Endodermal cell (in vitro differentiated cells): ENCODE data around the gene MED4. TPM values are rescaled to one million over a fixed set of nuclear protein-coding genes. Genes with fewer than 3 reads are reported as not detected.

Experiments
- DNase-seq: peaks from one replicate; pipeline ENCODE4 v3.0.0-alpha.2; 2017
- H3K27ac ChIP-seq: 2 replicates; pipeline ENCODE4 v1.5.1; 2013; ENCODE audit warnings: mild to moderate bottlenecking, low read depth, low read length, moderate library complexity
- H3K27me3 ChIP-seq: 2 replicates; pipeline ENCODE4 v1.6.1; 2013; ENCODE audit warnings: mild to moderate bottlenecking, low read length, moderate library complexity; ENCODE audit not compliant: insufficient read depth, control insufficient read depth, poor library complexity, severe bottlenecking
- H3K36me3 ChIP-seq: 2 replicates; pipeline ENCODE4 v1.7.0; 2013; ENCODE audit warnings: mild to moderate bottlenecking, low read length, moderate library complexity; ENCODE audit not compliant: control insufficient read depth, insufficient read depth
- H3K4me1 ChIP-seq: one replicate; pipeline ENCODE4 v1.7.0; 2013; ENCODE audit warnings: low read length; ENCODE audit not compliant: control insufficient read depth, insufficient read depth
- H3K4me3 ChIP-seq: 2 replicates; pipeline ENCODE4 v1.5.1; 2013; ENCODE audit warnings: mild to moderate bottlenecking, low read length, moderate library complexity
- H3K9ac ChIP-seq: 2 replicates; pipeline ENCODE4 v1.6.1; 2013; ENCODE audit warnings: mild to moderate bottlenecking, low read length, moderate library complexity; ENCODE audit not compliant: poor library complexity, severe bottlenecking; ENCODE audit errors: extremely low read depth
- H3K9me3 ChIP-seq: 2 replicates; pipeline ENCODE4 v1.6.1; 2013; ENCODE audit warnings: mild to moderate bottlenecking, low read length, moderate library complexity; ENCODE audit not compliant: control insufficient read depth
- H3K27ac Mint-ChIP-seq: 2 replicates; pipeline ENCODE4 v1.8.0; 2020; ENCODE audit warnings: mixed read lengths
- H3K27me3 Mint-ChIP-seq: 2 replicates; pipeline ENCODE4 v1.8.0; 2021; ENCODE audit warnings: mild to moderate bottlenecking, mixed read lengths; ENCODE audit not compliant: insufficient read depth
- H3K36me3 Mint-ChIP-seq: 2 replicates; pipeline ENCODE4 v1.8.0; 2020; ENCODE audit warnings: low read depth, mixed read lengths
- H3K4me1 Mint-ChIP-seq: 2 replicates; pipeline ENCODE4 v1.8.0; 2020; ENCODE audit warnings: mixed read lengths
- H3K4me3 Mint-ChIP-seq: 2 replicates; pipeline ENCODE4 v1.8.0; 2020; ENCODE audit warnings: mild to moderate bottlenecking, moderate library complexity, mixed read lengths
- H3K9me3 Mint-ChIP-seq: 2 replicates; pipeline ENCODE4 v1.8.0; 2020; ENCODE audit warnings: mild to moderate bottlenecking, mixed read lengths
- WGBS, 2 experiments: methylation state at CpG; one replicate each; pipeline versions ENCODE4 v1.1.5 to v1.1.7; 2013; ENCODE audit warnings: missing lambda C conversion rate in 2 of 2, mixed read lengths in 1 of 2; ENCODE audit not compliant: insufficient coverage in 1 of 2, insufficient read length in 1 of 2; 5-methylcytosine and 5-hydroxymethylcytosine counted together
- total RNA-seq, 2 donors: library from RNA; stranded (reverse); fragmentation: NEBNext Ultra II Directional in 1 of 2; extraction: Animal tissue kit (Norgen Biotek cat#: 25700) in 1 of 2; gene quantifications; 2 replicates in 1 of 2; 3 replicates in 1 of 2; pipeline ENCODE4 v1.2.1, GENCODE V29; 2021
- TF ChIP-seq, protein P1 (sequence below): fragments of 200-600 bp; sonication (generic); conservative IDR thresholded peaks from 2 replicates; pipeline ENCODE4 v1.5.0; 2021; ENCODE audit warnings: antibody characterized with exemption, mild to moderate bottlenecking

Gene MED4
- total RNA-seq, 2 donors from 2014 or later, result 56.4 to 68.1 TPM

DNA sequence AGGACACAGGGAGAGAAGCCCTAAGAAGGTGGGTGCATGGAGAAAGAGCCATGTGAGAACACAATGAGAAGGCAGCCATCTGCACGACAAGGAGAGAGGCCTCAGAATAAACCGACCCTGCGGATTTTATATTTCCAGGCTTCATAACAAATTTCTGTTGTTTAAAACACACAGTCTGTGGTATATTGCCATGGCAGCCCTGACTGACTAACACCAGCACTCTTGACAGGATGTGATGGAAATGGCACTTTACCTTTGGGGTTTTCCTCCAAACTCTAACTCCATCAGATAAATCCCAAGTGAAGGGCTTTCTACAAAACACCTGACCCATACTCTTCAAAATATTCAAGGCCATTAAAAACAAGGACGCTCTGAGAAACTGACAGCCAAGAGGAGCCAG is 13.2 kb upstream of the MED4 start:
- no peaks in the 10 kb centered on the region for H3K36me3 Mint-ChIP-seq
- Histone ChIP-seq H3K9me3 (no peaks in the 10 kb centered on the region), H3K4me1 (peaks cover 7% of the 10 kb centered on the region), H3K4me3 (no peak overlapping the region), H3K27me3 (no peaks in the 10 kb centered on the region), H3K27ac (no peak overlapping the region), H3K9ac (no peak overlapping the region), H3K36me3 (no peaks in the 10 kb centered on the region)
- H3K4me3 Mint-ChIP-seq, result no peak overlapping the region
- H3K27me3 Mint-ChIP-seq, result peaks cover 30% of the 10 kb centered on the region
- H3K9me3 Mint-ChIP-seq, result no peaks in the 10 kb centered on the region
- WGBS, 2 experiments, result 63 to 70% methylated on average over 3 to 4 of the region's 4 CpGs
- H3K27ac Mint-ChIP-seq, result no peak overlapping the region
- DNase-seq, result no peak
- peaks cover 12% of the 10 kb centered on the region for H3K4me1 Mint-ChIP-seq
- TF ChIP-seq, protein P1, sequence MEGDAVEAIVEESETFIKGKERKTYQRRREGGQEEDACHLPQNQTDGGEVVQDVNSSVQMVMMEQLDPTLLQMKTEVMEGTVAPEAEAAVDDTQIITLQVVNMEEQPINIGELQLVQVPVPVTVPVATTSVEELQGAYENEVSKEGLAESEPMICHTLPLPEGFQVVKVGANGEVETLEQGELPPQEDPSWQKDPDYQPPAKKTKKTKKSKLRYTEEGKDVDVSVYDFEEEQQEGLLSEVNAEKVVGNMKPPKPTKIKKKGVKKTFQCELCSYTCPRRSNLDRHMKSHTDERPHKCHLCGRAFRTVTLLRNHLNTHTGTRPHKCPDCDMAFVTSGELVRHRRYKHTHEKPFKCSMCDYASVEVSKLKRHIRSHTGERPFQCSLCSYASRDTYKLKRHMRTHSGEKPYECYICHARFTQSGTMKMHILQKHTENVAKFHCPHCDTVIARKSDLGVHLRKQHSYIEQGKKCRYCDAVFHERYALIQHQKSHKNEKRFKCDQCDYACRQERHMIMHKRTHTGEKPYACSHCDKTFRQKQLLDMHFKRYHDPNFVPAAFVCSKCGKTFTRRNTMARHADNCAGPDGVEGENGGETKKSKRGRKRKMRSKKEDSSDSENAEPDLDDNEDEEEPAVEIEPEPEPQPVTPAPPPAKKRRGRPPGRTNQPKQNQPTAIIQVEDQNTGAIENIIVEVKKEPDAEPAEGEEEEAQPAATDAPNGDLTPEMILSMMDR, result no peak

DNA sequence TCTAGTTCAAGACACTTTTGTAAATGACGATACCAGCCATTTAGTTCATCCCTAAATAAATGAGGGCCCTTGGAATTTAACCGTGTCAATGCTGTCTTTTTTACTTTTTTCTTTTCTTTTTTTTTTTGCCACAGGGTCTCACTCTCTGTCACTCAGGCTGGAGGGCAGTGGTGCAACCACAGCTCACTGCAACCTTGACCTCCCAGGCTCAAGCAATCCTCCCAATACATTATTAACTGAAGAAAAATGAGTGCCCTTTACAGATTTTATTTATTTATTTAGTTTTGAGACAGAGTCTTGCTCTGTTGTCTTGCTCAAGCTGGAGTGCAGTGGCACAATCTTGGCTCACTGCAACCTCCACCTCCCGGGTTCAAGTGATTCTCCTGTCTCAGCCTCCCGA is 2.9 kb upstream of the MED4 start:
- Histone ChIP-seq H3K27ac (no peak overlapping the region), H3K4me3 (no peak overlapping the region), H3K9ac (no peak overlapping the region), H3K4me1 (peaks cover 3% of the 10 kb centered on the region), H3K27me3 (no peaks in the 10 kb centered on the region), H3K9me3 (no peaks in the 10 kb centered on the region), H3K36me3 (no peaks in the 10 kb centered on the region)
- Mint-ChIP-seq H3K4me1 (peaks cover 20% of the 10 kb centered on the region), H3K27ac (no peak overlapping the region), H3K9me3 (peaks cover 5% of the 10 kb centered on the region), H3K27me3 (peaks cover 4% of the 10 kb centered on the region), H3K36me3 (no peaks in the 10 kb centered on the region), H3K4me3 (no peak overlapping the region)
- no peak for DNase-seq
- 84 to 92% methylated on average over 2 to 3 of the region's 4 CpGs for WGBS, 2 experiments
- TF ChIP-seq, protein P1, result no peak

DNA sequence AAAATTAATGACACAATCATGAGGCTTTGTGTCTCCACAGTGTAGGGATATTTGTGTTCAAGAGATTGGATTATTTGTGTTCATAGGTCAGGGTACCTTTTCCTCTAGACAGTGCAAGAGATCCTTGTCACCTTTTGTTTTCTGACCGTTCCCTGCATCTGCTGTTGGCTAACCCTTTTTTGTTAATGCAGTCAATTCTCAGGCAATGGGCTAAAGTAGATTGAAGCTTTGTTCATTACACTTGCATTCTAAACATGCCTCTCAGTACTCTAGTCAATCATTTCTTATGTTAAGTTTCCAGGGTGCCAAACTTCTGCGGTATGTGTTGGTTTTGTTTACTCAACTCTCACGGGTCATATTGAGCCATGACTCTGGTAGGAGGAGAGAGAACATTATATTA is 1.8 kb upstream of the MED4 start:
- no peaks in the 10 kb centered on the region for H3K9me3 ChIP-seq
- no peak overlapping the region for H3K27ac ChIP-seq
- WGBS, 2 experiments, result 61 to 86% methylated on average over 1 to 3 of the region's 3 CpGs
- no peak overlapping the region for H3K9ac ChIP-seq
- Mint-ChIP-seq H3K4me3 (no peak overlapping the region), H3K27ac (peak overlapping the region; percentile 45), H3K36me3 (peaks cover 2% of the 10 kb centered on the region), H3K4me1 (peaks cover 28% of the 10 kb centered on the region), H3K9me3 (peaks cover 5% of the 10 kb centered on the region), H3K27me3 (no peaks in the 10 kb centered on the region)
- DNase-seq, result no peak
- TF ChIP-seq, protein P1, result no peak
- H3K36me3 ChIP-seq, result no peaks in the 10 kb centered on the region
- no peak overlapping the region for H3K4me3 ChIP-seq
- no peaks in the 10 kb centered on the region for H3K27me3 ChIP-seq
- peaks cover 3% of the 10 kb centered on the region for H3K4me1 ChIP-seq
